ENCODE measurements around the gene MYH16. TPM values are rescaled to one million over a fixed set of nuclear protein-coding genes. Genes with fewer than 3 reads are reported as not detected.
"Not testable (repeated sequence)": the region's sequence is repeated elsewhere in the genome, so short reads cannot be mapped to it uniquely, and the experiment has no call there.

The MYH16 gene
- polyA plus RNA-seq (2013, experiment 1 of 2), result not detected
- polyA plus RNA-seq (2013, experiment 2 of 2), result not detected

DNA sequence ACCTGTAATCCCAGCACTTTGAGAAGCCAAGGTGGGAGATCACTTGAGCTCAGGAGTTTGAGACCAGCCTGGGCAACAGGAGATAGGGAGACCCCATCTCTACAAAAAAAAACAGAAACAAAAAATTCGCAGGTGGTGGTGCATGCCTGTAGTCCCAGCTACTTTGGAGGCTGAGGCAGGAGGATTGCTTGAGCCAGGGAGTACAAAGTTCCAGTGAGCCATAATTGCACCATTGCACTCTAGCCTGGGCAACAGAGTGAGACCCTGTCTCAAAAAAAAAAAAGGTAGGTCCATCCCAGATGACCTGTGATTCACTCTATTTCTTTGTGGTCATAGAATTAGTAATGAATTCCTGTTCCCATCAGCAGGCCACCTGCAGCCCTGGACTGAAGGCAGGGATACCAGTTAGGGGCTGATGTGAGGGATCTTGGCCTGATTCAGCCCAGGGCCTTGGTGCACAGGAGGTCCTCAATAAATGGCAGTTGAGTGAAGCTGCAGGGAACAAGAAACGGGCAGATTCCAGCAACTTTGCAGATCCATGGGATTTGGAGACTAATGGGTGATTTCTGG lies at the start of gene MYH16:
Gene MYH16 (plus strand): TSS at position 364 of the 570 bp plus-strand sequence.
- Histone ChIP-seq H3K27ac (ENCODE audit: low read depth, low read length) (no peak within 1 kb of the TSS), H3K9ac (ENCODE audit: low read length) (no peak within 1 kb of the TSS), H3K79me1 (ENCODE audit: low read length) (no peaks in the 10 kb centered on the region), H3K4me1 (ENCODE audit: control insufficient read depth, low read depth, low read length) (no peaks in the 10 kb centered on the region), H3K79me2 (ENCODE audit: control insufficient read depth, insufficient read depth, low read length) (no peaks in the 10 kb centered on the region), H3K27me3 (ENCODE audit: insufficient read depth, low read length, poor library complexity) (no peaks in the 10 kb centered on the region), H3K36me3 (ENCODE audit: control insufficient read depth, insufficient read depth, low read length) (no peaks in the 10 kb centered on the region), H2BK5ac (ENCODE audit: low read length) (no peak within 1 kb of the TSS), H2BK15ac (replicated peaks; ENCODE audit: low read depth) (no peak within 1 kb of the TSS), H3K4me2 (ENCODE audit: low read length) (no peak within 1 kb of the TSS), H3K4me3 (ENCODE audit: low read length) (no peak within 1 kb of the TSS), H2BK120ac (ENCODE audit: low read depth, low read length) (no peak within 1 kb of the TSS), H3K4ac (ENCODE audit: low read depth, low read length) (no peak within 1 kb of the TSS), H2AK5ac (ENCODE audit: low read length) (no peak within 1 kb of the TSS), H4K5ac (ENCODE audit: low read length) (no peak within 1 kb of the TSS), H3K23ac (ENCODE audit: low read length) (no peak within 1 kb of the TSS), H4K8ac (ENCODE audit: low read depth, low read length) (no peak within 1 kb of the TSS), H3K56ac (ENCODE audit: low read length) (no peak within 1 kb of the TSS), H3K18ac (ENCODE audit: low read length) (no peak within 1 kb of the TSS)
- WGBS (ENCODE audit: extremely low coverage, insufficient coverage, low lambda C conversion rate), result no CpG with 5 or more reads among the region's 2 CpGs
- no peak for DNase-seq

DNA sequence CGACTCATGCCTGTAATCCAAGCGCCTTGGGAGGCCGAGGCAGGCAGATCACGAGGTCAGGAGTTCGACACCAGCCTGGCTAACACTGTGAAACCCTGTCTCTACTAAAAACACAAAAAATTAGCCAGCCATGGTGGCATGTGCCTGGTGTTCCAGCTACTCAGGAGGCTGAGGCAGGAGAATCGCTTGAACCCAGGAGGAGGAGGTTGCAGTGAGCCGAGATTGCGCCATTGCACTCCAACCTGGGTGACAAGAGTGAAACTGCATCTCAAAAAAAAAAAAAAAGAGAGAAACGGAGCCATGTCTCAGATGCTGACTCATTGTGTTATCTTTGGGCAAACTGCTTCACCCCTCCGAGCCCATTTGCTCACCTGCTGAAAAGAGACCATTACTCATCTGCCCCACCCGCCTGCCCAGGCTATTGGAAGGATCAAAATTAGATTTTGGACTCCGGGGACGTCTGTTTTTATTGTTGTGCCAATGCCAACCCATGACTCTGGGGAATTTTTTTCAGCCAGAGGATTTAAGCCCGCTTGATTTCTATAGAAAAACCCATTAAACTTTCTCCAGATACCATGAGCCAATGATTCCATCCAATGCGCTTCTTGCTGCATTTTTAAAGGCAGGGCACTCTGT lies 48.3 kb upstream of the MYH16 start:
- no CpG with 5 or more reads among the region's 15 CpGs for WGBS (ENCODE audit: extremely low coverage, insufficient coverage, low lambda C conversion rate)
- not testable (repeated sequence) for H4K8ac ChIP-seq (ENCODE audit: low read depth, low read length); H3K27ac ChIP-seq (ENCODE audit: low read depth, low read length)

DNA sequence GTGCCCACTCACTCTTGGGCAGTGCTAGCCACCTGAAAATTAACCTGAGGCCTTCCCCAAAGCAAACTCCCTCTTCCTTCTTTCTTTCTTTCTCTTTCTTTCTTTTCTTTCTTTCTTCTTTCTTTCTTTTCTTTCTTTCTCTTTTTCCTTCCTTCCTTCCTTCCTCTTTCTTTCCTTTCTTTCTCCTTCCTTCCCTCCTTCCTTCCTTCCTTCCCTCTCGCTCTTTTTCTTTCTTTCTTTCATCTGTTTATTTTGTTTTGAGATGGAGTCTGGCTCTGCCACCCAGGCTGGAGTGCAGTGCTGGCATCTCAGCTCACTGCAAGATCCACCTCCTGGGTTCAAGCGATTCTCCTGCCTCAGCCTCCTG lies 47.8 kb upstream of the MYH16 start:
- Histone ChIP-seq H2BK5ac (ENCODE audit: low read length) (no peak overlapping the region), H3K27ac (ENCODE audit: low read depth, low read length) (no peak overlapping the region), H3K36me3 (ENCODE audit: control insufficient read depth, insufficient read depth, low read length) (no peaks in the 10 kb centered on the region), H3K18ac (ENCODE audit: low read length) (no peak overlapping the region), H3K27me3 (ENCODE audit: insufficient read depth, low read length, poor library complexity) (no peaks in the 10 kb centered on the region), H4K8ac (ENCODE audit: low read depth, low read length) (no peak overlapping the region), H2BK15ac (replicated peaks; ENCODE audit: low read depth) (no peak overlapping the region), H3K4me1 (ENCODE audit: control insufficient read depth, low read depth, low read length) (no peaks in the 10 kb centered on the region), H4K5ac (ENCODE audit: low read length) (no peak overlapping the region), H3K79me2 (ENCODE audit: control insufficient read depth, insufficient read depth, low read length) (no peaks in the 10 kb centered on the region), H3K4me2 (ENCODE audit: low read length) (no peak overlapping the region), H3K4me3 (ENCODE audit: low read length) (no peak overlapping the region), H3K4ac (ENCODE audit: low read depth, low read length) (no peak overlapping the region), H3K56ac (ENCODE audit: low read length) (no peak overlapping the region), H2AK5ac (ENCODE audit: low read length) (no peak overlapping the region), H2BK120ac (ENCODE audit: low read depth, low read length) (no peak overlapping the region), H3K79me1 (ENCODE audit: low read length) (no peaks in the 10 kb centered on the region), H3K23ac (ENCODE audit: low read length) (no peak overlapping the region), H3K9ac (ENCODE audit: low read length) (no peak overlapping the region)
- WGBS (ENCODE audit: extremely low coverage, insufficient coverage, low lambda C conversion rate), result no CpG with 5 or more reads among the region's 2 CpGs
- no peak for DNase-seq

More for the DNA sequence above, 48.3 kb upstream of the MYH16 start:
- not testable (repeated sequence) for H3K36me3 ChIP-seq (ENCODE audit: control insufficient read depth, insufficient read depth, low read length); H3K79me2 ChIP-seq (ENCODE audit: control insufficient read depth, insufficient read depth, low read length); H2BK5ac ChIP-seq (ENCODE audit: low read length); H3K4me1 ChIP-seq (ENCODE audit: control insufficient read depth, low read depth, low read length); H3K18ac ChIP-seq (ENCODE audit: low read length); H4K5ac ChIP-seq (ENCODE audit: low read length); H2BK120ac ChIP-seq (ENCODE audit: low read depth, low read length); H3K56ac ChIP-seq (ENCODE audit: low read length); H3K4ac ChIP-seq (ENCODE audit: low read depth, low read length); H2BK15ac ChIP-seq (replicated peaks; ENCODE audit: low read depth); H3K79me1 ChIP-seq (ENCODE audit: low read length); H2AK5ac ChIP-seq (ENCODE audit: low read length); H3K9ac ChIP-seq (ENCODE audit: low read length); H3K4me3 ChIP-seq (ENCODE audit: low read length); H3K23ac ChIP-seq (ENCODE audit: low read length); H3K27me3 ChIP-seq (ENCODE audit: insufficient read depth, low read length, poor library complexity); H3K4me2 ChIP-seq (ENCODE audit: low read length)
- peak; percentile 32 for DNase-seq

DNA sequence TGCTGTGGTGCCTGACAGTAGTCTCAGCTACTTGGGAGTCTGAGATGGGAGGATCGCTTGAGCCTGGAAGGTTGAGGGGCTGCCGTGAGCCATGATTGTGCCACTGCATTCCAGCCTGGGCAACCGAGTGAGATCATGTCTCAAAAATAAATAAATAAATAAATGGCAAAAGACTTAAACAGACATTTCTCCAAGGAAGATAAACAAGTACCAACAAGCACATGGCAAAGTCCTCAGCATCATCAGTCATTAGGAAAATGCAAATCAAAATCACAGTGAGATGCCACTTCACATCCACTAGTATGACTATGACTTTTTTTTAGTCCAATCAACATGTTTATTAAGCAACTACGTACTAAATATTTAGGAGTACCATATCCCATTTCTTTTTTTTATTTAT lies 43.4 kb upstream of the MYH16 start:
- no peak overlapping the region for H2BK120ac ChIP-seq (ENCODE audit: low read depth, low read length)
- H4K8ac ChIP-seq (ENCODE audit: low read depth, low read length), result no peak overlapping the region
- no peaks in the 10 kb centered on the region for H3K36me3 ChIP-seq (ENCODE audit: control insufficient read depth, insufficient read depth, low read length)
- H3K9ac ChIP-seq (ENCODE audit: low read length), result no peak overlapping the region
- no peaks in the 10 kb centered on the region for H3K4me1 ChIP-seq (ENCODE audit: control insufficient read depth, low read depth, low read length)
- no peak overlapping the region for H3K18ac ChIP-seq (ENCODE audit: low read length)
- no peaks in the 10 kb centered on the region for H3K79me1 ChIP-seq (ENCODE audit: low read length)
- no peak overlapping the region for H3K4me3 ChIP-seq (ENCODE audit: low read length)
- H3K27me3 ChIP-seq (ENCODE audit: insufficient read depth, low read length, poor library complexity), result no peaks in the 10 kb centered on the region
- no peaks in the 10 kb centered on the region for H3K79me2 ChIP-seq (ENCODE audit: control insufficient read depth, insufficient read depth, low read length)
- whole genome bisulfite sequencing (ENCODE audit: extremely low coverage, insufficient coverage, low lambda C conversion rate), result no CpG with 5 or more reads among the region's 4 CpGs
- no peak overlapping the region for H2AK5ac ChIP-seq (ENCODE audit: low read length)
- H4K5ac ChIP-seq (ENCODE audit: low read length), result no peak overlapping the region
- no peak overlapping the region for H3K56ac ChIP-seq (ENCODE audit: low read length)
- no peak overlapping the region for H3K4me2 ChIP-seq (ENCODE audit: low read length)
- no peak overlapping the region for H3K27ac ChIP-seq (ENCODE audit: low read depth, low read length)
- H3K23ac ChIP-seq (ENCODE audit: low read length), result no peak overlapping the region
- DNase-seq, result no peak
- H3K4ac ChIP-seq (ENCODE audit: low read depth, low read length), result no peak overlapping the region
- no peak overlapping the region for H2BK5ac ChIP-seq (ENCODE audit: low read length)
- H2BK15ac ChIP-seq (replicated peaks; ENCODE audit: low read depth), result no peak overlapping the region

DNA sequence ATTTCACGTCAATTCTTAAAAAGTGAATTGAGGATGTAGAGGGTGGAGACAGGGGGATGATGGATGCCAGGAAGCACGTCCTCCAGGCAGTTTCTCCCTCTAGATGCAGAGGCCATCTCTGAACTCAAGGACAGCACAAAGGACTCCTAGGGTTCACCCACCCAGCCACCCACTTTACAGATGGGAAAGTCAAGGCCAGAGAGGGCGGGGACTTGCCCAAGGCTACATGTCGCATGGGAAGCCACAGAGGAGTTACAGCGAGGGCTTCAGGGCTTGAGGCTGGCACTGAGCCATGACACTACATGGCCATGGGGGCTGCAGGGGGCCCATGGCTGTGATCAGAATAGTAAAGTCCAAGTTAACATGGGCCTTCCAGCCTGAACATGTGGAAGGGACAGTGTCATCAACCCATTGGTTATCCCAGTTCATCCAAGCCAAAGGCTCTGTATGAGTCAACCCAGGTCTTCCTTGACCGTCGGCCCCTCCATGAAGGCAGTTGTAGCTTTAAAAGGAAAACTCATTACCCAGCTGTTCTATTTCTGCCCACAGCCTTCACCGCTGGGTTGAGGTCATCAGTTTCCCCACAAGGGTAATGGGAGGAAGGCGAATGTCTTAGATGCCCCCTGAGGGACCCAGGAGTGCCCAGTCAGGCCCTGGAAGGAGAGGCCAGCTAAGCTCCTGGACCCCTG lies 40.4 kb upstream of the MYH16 start:
- H3K79me2 ChIP-seq (ENCODE audit: control insufficient read depth, insufficient read depth, low read length), result no peaks in the 10 kb centered on the region
- H3K27ac ChIP-seq (ENCODE audit: low read depth, low read length), result no peak overlapping the region
- no peak for DNase-seq
- no peaks in the 10 kb centered on the region for H3K36me3 ChIP-seq (ENCODE audit: control insufficient read depth, insufficient read depth, low read length)
- H4K8ac ChIP-seq (ENCODE audit: low read depth, low read length), result no peak overlapping the region
- no peak overlapping the region for H3K23ac ChIP-seq (ENCODE audit: low read length)
- no peak overlapping the region for H3K56ac ChIP-seq (ENCODE audit: low read length)
- H3K4me1 ChIP-seq (ENCODE audit: control insufficient read depth, low read depth, low read length), result no peaks in the 10 kb centered on the region
- no peak overlapping the region for H2AK5ac ChIP-seq (ENCODE audit: low read length)
- no peak overlapping the region for H2BK15ac ChIP-seq (replicated peaks; ENCODE audit: low read depth)
- H3K4me2 ChIP-seq (ENCODE audit: low read length), result no peak overlapping the region
- H2BK5ac ChIP-seq (ENCODE audit: low read length), result no peak overlapping the region
- H3K4me3 ChIP-seq (ENCODE audit: low read length), result no peak overlapping the region
- H3K4ac ChIP-seq (ENCODE audit: low read depth, low read length), result no peak overlapping the region
- no peak overlapping the region for H3K9ac ChIP-seq (ENCODE audit: low read length)
- H3K27me3 ChIP-seq (ENCODE audit: insufficient read depth, low read length, poor library complexity), result no peaks in the 10 kb centered on the region
- H4K5ac ChIP-seq (ENCODE audit: low read length), result no peak overlapping the region
- no peaks in the 10 kb centered on the region for H3K79me1 ChIP-seq (ENCODE audit: low read length)
- no peak overlapping the region for H2BK120ac ChIP-seq (ENCODE audit: low read depth, low read length)
- no CpG with 5 or more reads among the region's 9 CpGs for WGBS (ENCODE audit: extremely low coverage, insufficient coverage, low lambda C conversion rate)
- H3K18ac ChIP-seq (ENCODE audit: low read length), result no peak overlapping the region
